HG03045 (cell line): ENCODE data around the gene KLHL36.
"Not testable (repeated sequence)": the region's sequence is repeated elsewhere in the genome, so short reads cannot be mapped to it uniquely, and the experiment has no call there.

Source experiments
- ATAC-seq: cut with Tn5 transposase; IDR thresholded peaks from one replicate; pipeline ENCODE4 v1.9.1; 2021; ENCODE audit warnings: mild to moderate bottlenecking, moderate library complexity; ENCODE audit not compliant: unreplicated experiment

Gene KLHL36

DNA sequence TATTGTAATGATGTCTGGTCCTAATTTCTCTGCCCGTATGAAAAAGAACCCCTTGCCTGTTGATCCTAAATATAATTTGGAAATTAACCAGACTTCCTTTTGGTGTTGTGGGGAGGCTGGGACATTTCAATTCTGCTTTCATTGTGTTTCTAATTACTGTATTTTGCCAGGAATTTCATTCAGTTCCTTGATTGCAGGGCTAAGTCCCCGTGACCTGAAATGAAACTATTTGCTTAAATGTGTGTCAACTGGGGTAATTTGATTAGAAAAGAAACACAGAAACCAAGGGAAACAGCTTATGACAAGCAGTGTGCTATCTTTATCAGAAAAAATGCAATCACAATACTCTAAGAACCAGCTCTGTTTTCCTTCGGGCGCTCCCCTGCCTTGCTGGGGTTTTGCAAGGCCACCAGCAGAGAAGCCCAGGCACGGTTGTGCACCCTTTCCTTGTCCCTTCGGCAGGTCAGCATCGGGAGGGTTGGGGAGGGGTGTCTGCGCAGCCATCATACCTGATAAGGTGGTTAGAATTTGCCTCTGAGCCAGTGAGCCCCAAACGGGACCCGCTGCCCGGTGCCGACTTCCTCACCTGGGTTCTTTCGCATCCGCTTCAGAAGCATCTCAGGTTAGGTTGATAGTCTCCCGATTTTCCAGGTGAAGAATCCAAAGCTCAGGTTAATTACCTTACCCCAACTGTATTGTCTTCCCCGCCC lies 19.4 kb downstream of the KLHL36 start:
- ATAC-seq = no peak

DNA sequence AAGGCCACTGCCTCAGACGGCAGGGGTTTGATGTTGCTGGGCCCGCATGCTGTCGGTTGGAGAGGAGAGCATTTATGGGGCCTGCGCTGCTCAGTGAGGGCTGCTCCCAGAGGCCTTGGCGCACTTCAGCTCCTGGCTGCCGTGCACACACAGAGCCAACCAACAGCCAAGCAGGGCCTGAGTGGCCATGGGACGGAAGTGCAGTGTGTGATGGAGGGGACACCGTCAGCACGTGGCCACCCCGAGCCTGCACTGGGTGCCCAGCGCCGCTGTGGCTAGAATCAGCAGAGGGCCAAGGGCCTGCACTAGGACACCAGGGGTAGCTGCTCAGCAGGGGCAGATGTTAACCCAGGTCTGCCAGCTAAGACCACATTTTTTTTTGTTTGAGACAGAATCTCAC lies 21.8 kb downstream of the KLHL36 start:
- no peak for ATAC-seq

DNA sequence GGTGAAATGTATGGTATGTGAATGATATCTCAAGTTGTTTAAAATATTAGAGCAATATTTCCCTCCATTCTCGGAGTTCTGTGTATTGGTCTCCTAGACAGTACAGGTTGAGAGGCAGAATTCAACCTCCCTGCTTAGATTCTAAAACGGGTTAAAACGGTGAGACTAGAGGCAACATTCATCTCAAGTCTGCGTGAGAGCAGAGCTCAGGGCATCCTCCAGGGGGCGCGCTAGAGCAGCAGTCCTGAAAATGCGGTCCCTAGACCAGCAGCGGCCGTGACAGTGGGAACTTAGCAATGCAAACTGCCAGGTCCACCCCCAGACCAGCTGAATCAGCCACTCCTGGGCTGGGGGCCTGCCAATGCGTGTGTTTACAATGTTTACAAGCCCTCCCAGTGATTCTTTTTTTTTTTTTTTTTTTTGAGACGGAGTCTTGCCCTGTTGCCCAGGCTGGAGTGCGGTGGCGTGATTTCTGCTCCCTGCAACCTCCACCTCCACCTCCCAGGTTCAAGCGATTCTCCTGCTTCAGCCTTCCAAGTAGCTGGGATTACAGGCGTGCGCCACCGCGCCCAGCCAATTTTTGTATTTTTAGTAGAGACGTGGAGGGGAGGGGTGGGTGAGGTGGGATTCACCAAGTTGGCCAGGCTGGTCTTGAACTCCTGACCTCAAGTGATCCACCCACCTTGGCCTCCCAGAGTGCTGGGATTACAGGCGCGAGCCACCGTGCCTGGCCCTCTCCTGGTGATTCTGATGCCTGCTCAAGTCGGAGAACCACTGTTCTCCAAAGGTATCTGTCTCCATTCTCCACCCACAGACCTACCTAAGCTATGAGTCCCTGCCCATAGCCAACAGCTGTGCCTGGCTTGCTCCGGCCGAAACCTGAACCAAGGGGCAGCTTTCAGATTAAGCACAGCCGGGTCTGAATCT lies 24.2 kb downstream of the KLHL36 start:
- no peak for ATAC-seq

DNA sequence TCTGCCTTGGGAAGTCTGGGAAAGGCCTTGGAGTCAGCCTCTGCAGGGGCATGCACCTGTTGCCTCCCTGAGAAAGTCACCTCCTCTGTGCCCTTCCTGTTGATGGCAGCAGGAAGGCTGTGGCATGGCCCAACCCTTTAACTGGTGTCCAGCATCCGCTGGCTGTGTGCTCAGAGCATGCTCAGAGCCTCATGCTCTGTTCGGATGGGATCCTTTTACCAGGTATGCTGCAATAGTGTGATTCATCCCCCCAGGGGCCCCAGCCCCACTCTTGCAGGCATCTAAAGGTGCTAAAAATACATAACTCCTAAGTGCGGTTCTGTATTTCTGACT lies 24.9 kb downstream of the KLHL36 start:
- no peak for ATAC-seq

DNA sequence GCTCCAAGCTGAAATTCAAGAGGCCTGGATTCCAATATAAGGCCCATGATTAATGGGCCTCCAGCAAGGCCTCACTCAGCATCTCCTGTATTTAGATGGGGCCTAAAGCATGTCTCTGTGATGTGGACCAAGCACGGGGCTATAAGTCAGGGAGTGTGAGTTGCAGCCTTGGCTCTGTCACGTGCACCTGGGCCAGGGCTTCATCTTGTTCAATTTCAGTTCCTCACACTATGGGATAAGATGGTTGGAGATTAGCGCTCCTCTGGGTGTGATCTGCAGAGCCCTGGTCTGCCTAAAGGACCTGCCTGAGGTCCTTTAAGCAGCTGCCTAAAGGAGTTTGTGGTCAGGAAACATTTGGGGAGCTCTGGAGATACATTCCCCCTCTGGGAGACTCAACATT lies 25.2 kb downstream of the KLHL36 start:
- ATAC-seq = no peak

DNA sequence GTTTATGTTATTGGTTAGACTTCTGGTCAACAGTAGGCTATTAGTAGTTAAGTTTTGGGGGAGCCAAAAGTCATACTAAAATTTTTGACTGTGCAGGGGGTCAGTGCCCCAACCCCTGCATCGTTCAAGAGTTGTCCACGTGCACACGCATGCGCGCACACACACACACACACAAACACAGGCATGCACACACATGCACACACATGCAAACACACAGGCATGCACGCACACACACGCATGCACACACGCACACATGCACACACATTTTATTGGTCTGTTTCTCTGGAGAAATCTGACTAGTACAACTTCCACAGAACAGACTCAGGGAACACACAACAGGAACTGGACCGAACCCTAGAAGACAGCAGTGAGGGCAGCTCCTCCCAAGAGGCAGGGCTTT lies 27.1 kb downstream of the KLHL36 start:
- no peak for ATAC-seq

DNA sequence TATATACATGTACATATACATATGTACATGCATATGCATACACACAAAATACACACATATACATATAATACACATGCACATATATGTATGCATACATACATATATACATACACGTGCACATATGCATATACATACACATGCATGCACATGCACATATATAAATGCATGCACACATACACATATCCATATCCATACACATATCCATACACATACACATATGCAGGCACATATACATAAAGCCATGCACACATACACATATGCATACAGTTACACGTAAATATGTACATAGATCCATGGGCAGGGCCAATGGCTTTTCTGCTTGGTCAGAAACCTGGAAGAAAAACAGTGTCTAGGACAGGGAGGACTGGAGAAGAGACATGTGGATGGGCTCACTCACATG lies 27.6 kb downstream of the KLHL36 start:
- ATAC-seq = no peak

DNA sequence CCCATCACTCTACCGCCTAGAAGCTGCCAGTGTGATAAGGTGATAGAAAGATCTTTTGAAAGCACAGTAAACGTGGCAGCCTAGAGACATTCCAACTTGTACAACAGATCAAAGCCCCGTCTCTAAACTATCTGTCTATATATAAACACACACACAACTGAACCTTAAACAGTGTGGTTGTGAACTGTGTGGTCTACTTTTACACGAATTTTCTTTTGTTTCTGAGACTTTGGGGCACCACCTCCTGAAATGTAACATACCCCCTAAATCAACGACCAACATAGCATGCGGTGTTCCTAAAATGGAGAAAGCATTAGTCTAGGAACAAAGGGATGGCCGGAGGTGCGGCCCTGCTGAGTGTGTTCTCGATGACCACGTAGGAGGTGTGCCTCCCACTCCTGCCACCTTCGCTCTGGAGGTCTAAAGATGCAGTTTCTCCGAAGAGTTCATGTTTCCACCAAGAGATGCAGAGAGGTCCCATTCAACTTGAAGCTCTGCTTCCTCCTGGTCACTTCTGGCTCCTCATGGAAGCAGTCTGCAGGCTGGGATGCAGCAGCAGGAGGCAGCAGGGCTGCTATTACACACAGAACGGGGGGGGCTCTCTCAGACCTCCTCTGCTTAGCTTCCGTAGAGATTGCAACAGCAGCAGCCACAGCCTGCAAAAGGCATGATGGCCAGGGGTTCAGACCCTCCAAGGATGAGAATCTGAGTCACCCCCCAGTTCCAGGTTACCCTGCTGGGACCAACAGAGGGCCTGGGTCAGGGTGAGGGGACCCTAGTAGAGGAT lies 28.9 kb downstream of the KLHL36 start:
- ATAC-seq = no peak

DNA sequence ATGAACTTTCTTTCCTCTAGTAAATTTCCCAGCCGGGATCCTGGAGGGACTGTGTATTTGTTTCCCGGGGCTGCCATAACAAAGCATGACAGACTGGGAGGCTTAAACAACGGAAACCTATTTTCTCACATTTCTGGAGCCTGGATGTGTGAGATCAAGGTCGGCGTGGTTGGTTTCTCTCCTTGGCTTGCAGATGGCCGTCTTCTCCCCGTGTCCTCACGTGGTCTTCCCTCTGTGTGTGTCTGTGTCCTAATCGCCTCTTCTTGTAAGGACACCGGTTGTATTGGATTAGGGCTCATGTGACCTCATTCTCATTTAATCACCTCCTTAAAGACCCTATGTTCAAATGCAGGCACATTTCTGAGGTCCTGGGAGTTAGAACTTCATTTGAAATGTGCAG lies 29.5 kb downstream of the KLHL36 start:
- no peak for ATAC-seq

DNA sequence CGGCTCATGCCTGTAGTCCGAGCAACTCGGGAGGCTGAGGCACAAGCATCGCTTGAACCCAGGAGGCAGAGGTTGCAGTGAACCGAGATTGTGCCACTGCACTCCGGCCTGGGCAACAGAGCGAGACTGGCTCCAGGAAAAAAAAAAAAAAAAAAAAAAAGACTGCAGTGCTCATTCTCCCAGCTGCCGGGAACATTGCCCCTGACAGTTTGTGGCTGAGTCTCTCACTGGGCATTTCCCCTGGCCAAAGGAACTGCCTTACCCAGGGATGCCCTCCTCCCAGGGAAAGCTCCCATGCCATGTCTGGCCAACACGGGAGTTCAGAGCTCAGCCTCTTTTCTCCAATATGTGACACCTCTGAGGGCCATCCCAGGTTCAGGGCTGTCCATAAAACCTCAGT lies 30.2 kb downstream of the KLHL36 start:
- ATAC-seq = no peak

DNA sequence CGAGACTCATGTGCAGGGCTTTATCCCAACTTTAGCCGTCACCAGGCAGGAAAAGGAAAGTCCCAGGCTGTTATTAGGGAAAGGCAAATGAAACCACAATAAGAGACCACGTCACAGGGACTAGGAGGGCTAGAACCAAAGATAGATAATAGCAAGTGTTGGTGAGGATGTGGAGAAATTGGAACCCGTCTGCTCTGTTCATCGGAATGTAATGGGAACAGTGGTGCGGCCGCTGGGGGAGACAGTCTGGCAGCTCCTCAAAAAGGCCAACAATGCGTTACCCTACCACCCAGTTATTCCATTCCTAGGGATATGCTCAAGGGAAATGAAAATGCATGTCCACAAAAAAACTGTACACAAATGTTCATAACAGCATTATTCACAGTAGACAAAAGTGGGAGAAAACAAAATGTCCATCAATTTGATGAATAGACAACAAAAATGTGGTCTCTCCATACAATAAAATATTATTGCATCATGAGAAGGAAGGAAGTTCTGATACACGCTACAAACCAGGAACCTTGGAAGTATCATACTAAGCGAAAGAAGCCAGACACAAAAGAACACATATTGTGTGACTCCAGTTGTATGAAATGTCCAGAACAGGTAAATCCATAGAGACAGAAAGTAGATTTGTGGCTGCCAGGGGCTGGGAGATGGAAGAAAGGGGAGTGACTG lies 32.0 kb downstream of the KLHL36 start:
- ATAC-seq = no peak

DNA sequence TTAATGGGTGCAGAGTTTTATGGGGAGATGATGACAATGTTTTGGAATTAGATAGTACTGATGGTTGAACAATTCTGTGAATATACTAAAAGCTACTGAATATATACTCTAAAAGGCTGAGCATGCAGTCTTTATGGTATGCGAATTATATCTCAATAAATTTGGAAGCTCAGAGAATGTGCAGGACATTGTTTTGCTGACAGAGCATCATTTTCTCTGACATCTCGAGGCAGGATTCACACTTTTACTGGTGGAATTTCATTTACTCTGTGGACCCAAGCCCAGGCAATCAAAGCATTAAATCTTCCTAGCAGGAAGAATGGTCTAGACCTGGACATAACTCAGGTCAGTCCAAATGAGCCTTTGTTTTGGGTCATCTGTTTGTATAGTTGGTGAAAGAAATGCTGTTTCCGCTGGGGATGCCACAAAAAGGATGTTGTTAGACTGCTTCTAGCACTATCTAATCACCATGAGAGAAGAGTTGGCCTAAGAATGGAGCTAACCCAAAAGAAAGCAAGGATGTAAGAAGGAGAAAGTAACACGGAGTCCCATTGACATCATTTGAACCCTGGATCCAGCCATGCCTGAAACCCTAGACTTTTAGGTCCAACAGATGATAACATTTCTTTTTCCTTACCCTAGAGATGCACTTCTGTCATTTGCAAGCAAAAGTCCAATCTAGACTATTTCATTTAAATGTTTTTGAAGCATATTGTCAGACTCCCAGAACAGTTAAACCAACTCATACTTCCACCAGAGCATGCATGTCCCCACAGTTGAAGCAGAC lies 32.7 kb downstream of the KLHL36 start:
- ATAC-seq = no peak

DNA sequence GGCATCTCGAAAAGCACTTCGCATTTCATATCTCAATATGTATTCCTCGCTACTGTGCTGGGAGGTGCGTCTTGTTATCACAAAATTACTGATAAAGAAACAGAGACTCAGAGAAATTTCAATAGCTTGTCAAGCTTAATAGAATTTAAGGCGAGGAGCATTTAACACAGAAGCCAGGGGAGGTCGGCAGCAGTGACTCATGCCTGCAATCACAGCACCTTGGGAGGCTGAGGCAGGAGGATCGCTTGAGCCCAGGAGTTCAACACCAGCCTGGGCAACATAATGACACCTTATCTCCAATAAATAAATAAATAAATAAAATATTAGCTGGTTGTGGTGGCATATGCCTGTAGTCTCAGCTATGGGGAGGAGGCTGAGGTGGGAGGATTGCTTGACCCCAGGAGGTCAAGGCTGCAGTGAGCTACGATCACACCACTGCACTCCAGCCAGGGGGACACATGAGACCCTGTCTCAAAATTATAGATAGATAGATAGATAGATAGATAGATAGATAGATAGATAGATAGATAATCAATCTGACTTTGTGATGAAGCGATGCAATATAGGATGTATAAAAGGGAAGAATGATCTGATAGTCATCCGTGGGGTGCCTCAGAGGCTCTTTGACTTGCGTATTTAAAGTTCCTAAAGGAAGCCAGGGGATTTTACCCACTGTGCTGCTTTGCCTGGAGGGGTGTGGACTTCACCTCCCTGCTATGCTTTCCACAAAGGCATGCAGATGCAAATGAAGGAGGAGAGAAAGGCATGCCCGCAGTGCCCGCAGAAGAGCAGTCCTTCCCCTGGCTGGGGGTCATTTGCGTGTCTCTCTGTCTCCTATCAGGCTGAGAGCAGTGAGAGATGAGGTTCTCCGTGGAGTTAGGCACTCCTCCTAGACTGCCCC lies 35.6 kb downstream of the KLHL36 start:
- no peak for ATAC-seq

DNA sequence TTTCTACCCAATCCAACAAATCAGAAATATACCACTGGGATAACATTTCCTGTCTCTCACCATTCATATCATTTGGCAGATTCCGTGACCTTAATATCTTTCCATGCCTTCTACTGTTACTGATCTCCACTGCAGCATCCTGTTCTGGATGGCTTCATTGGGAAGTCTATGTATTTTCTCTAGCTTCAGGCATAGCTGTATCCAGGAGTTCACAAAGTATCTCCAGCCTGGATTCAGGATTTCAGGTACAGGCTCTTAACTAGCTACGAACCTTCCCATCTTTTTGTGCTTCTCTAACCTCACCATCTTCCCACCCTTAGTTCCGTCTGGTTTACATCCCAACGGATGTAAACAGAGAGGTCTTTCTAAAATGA lies 36.3 kb downstream of the KLHL36 start:
- ATAC-seq = no peak

DNA sequence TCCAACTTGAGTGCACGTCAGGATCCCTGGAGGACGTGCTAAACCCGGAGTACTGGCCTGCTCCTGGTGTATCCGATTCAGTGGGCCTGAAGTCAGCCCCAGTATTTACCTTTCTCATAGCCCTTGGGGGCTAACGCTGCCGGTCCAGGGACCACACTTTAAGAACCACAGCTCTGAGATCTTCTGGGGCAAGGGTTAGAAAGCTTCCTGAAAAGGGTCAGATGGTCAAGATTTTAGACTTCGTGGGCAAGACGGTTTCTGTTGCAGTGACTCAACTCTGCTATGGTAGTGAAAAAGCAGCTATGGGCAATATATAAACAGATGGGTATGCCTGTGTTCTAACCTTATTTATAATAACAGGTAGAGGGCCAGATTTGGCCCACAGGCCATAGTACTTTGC lies 36.9 kb downstream of the KLHL36 start:
- ATAC-seq = no peak

DNA sequence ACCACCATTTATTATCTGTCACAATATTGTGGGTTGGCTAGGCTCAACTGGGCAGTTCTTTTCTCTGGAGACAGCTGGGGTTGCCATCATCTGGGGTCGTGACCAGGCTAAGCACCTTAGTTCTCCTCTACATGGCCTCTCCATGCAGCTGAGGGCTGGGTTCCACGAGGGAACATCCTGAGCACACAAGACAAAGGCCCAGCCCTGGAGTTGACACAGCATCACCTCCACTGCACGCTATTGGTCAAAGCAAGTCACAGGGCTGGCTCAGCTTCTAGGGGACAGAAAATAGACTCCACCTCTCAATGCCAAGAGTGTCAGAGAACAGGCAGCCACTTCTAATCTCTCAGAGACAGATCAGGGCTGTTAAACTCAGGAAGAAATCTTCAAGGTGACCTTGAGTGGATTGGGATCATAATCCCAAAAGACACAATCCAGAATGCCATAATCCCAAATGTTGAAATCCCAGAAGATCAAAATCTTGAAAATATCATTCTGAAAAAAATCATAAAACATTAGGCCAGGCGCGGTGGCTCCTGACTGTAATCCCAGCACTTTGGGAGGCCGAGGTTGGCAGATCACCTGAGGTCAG lies 38.5 kb downstream of the KLHL36 start:
- no peak for ATAC-seq

DNA sequence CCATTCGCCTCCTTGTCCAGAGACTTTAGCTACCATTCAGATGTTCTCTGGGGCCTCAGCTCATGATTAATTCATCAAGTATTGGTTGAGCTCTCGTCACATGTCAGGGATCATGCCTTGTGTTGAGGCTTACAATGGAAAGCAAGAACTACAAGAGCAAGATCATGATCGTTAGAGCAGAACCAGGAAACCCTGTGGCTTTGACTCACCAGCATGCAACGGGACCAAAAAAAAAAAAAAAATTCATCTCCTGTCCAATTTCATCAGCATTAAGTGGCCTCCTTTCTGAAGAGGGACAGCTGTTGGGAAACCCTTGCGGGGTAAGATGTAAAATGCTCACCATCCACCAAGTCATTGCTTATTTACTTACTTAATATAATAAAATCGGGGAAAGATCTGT lies 39.4 kb downstream of the KLHL36 start:
- ATAC-seq = no peak

DNA sequence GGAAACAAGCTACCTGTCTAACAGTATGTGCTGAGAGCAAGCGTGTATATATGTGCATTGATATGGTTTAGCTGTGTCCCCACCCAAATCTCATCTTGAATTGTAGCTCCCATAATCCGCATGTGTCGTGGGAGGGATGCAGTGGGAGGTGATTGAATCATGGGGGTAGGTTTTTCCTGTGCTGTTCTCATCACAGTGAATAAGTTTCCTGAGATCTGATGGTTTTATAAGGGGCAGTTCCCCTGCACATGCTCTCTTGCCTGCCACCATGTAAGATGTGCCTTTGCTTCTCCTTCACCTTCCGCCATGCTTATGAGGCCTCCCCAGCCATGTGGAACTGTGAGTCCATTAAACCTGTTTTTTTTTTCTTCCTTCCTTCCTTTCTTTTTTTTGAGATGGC lies 39.9 kb downstream of the KLHL36 start:
- ATAC-seq = not testable (repeated sequence)

DNA sequence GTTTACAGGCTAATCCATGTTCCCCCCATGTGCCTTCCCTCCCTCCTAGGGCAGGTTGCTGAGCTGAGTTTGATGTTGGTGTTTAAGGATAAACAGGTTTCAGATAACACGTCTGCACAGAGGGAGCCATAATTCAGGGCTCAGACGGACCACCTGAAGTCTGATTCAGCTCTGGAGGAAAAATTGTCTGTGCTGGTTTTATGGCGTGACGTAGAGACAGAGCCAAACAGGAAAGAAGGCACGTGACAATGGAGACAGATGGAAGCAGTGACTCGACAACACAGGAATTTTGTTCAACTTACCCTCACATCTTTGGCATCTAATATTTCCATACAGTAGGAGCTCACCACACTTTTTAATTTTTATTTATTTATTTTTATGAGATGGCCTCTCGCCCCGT lies 40.8 kb downstream of the KLHL36 start:
- no peak for ATAC-seq
